H1 (cell line): ENCODE measurements around the gene MBD3.

ENCODE experiments used
- EZH2 ChIP-seq: fragments of 200-600 bp; sonication (generic); IDR thresholded peaks from 2 replicates; pipeline ENCODE4 v1.7.1; 2012; ENCODE audit warnings: low read depth, mild to moderate bottlenecking, moderate library complexity, low read length, inconsistent platforms; ENCODE audit not compliant: severe bottlenecking
- JUN ChIP-seq: IDR thresholded peaks from 2 replicates; pipeline ENCODE4 v1.6.1; 2011; ENCODE audit warnings: low read depth, mild to moderate bottlenecking, improper control_type of control experiment, low read length
- YY1 ChIP-seq: IDR thresholded peaks from 2 replicates; pipeline ENCODE4 v1.6.1; 2011; ENCODE audit warnings: low read depth, mild to moderate bottlenecking, low read length
- ZNF274 ChIP-seq: IDR thresholded peaks from 2 replicates; pipeline ENCODE4 v1.7.0; 2012; ENCODE audit warnings: low read length, borderline replicate concordance; ENCODE audit errors: extremely low read depth

DNA sequence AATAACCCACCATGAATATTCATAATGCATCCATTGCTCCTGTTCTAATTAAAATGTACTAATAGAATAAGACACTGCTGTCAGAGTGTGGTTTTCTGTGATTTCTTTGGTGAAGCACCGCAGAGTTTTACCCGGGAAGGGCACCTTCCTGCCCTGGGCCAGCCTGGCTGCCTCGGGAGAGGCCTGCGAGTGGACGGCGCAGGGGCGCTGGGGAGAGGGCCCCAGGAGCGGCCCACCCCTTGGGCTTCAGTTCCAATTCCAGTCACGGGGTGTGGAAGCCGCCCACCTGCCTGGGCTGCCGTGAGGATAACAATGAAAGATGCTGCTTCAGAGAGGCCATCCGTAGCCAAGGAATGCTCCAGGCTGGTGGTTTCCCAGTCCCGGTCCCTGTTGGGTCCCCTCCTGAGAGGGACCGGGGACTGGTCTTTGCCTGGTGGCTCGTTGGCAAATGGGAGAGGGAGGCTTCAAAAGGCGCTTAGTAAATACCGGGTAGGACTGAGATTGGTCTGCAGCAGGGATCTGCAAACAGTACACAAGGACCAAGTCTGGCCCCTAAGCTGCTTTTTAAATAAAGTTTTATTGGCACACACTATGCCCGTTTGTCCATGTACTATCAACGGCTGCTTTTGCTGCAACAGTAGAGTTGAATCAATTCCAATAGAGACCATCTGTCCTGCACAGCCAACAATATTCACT is 41.7 kb upstream of the MBD3 start:
- TF ChIP-seq EZH2 (no peak), JUN (no peak), YY1 (no peak), ZNF274 (no peak)
